H1 (cell line): Measurements from ENCODE around the gene ADGRD2. TPM values are rescaled to one million over a fixed set of nuclear protein-coding genes. Genes with fewer than 3 reads are reported as not detected.
A peak's percentile ranks its signal among the peaks of the same experiment; 100 is the strongest.

ENCODE experiments used
- CTCF ChIA-PET: fragments of 300-600 bp; sonication (Branson Sonifier 250); formaldehyde crosslinking; loops from one replicate; lab custom pipeline; 2021; ENCODE audit not compliant: partially characterized antibody; lab: Charles Lee
- POLR2A ChIA-PET: fragments of 300-600 bp; sonication (Branson Sonifier 250); formaldehyde crosslinking; loops from one replicate; lab custom pipeline; 2021; ENCODE audit warnings: inconsistent platforms; ENCODE audit not compliant: partially characterized antibody; lab: Charles Lee
- DNase-seq, 2 experiments: peaks; one replicate each; pipeline versions ENCODE4 v3.0.0 to v3.0.0-alpha.2; 2010 to 2022; ENCODE audit warnings: low spot score in 2 of 2, low read depth in 1 of 2, mixed read lengths in 1 of 2
- FAIRE-seq: peaks from 2 replicates; lab custom pipeline; 2011; peaks lifted over from hg19 to GRCh38; lab: Jason Lieb, UNC
- H2AFZ ChIP-seq: 2 replicates; pipeline ENCODE4 v1.8.1; 2012; ENCODE audit warnings: low read length, inconsistent platforms
- H2AK5ac ChIP-seq: 2 replicates; pipeline ENCODE4 v1.6.1; 2013; ENCODE audit warnings: low read depth, low read length
- H2BK120ac ChIP-seq: replicated peaks from 2 replicates; pipeline ENCODE3; 2013; ENCODE audit warnings: low read depth, low read length, inconsistent platforms
- H2BK12ac ChIP-seq: 2 replicates; pipeline ENCODE4 v1.6.1; 2013; ENCODE audit warnings: low read depth, low read length
- H2BK15ac ChIP-seq: 2 replicates; pipeline ENCODE4 v1.6.1; 2013; ENCODE audit warnings: low read length
- H2BK20ac ChIP-seq: 2 replicates; pipeline ENCODE4 v1.6.1; 2013; ENCODE audit warnings: low read length
- H2BK5ac ChIP-seq: 2 replicates; pipeline ENCODE4 v1.6.1; 2013; ENCODE audit warnings: low read depth, low read length
- H3K14ac ChIP-seq: 2 replicates; pipeline ENCODE4 v1.6.1; 2013; ENCODE audit warnings: inconsistent platforms; ENCODE audit not compliant: insufficient read length
- H3K18ac ChIP-seq: 2 replicates; pipeline ENCODE4 v1.6.1; 2013; ENCODE audit warnings: low read length; ENCODE audit errors: extremely low read depth
- H3K23ac ChIP-seq: 2 replicates; pipeline ENCODE4 v1.6.1; 2013; ENCODE audit warnings: inconsistent platforms; ENCODE audit not compliant: insufficient read length
- H3K23me2 ChIP-seq: 2 replicates; pipeline ENCODE4 v1.6.1; 2013; ENCODE audit warnings: low read depth, low read length
- H3K27ac ChIP-seq: 2 replicates; pipeline ENCODE4 v1.6.1; 2011; ENCODE audit warnings: low read depth, low read length, inconsistent platforms
- H3K27me3 ChIP-seq, 4 experiments: replicated peaks in 1 of 4; 1 replicate in 1 of 4; 2 replicates in 3 of 4; pipeline versions ENCODE4 v1.6.1 to v1.8.1; 2011 to 2013; ENCODE audit warnings: low read length in 3 of 4, mild to moderate bottlenecking in 3 of 4, inconsistent platforms in 2 of 4, mixed read lengths in 2 of 4, moderate library complexity in 1 of 4; ENCODE audit not compliant: control insufficient read depth in 3 of 4, insufficient read depth in 3 of 4; ENCODE audit errors: extremely low read depth in 1 of 4
- H3K36me3 ChIP-seq, 4 experiments: 2 replicates each; pipeline versions ENCODE4 v1.6.1 to v1.8.1; 2011 to 2013; ENCODE audit warnings: mild to moderate bottlenecking in 4 of 4, low read length in 3 of 4, moderate library complexity in 2 of 4, control low read depth in 1 of 4, inconsistent platforms in 1 of 4; ENCODE audit not compliant: insufficient read depth in 4 of 4, control insufficient read depth in 2 of 4
- H3K4ac ChIP-seq: replicated peaks from 2 replicates; pipeline ENCODE3; 2013; ENCODE audit warnings: low read length, low read depth, mixed read lengths, inconsistent platforms; ENCODE audit not compliant: insufficient read length
- H3K4me1 ChIP-seq, 4 experiments: replicated peaks in 1 of 4; 1 replicate in 1 of 4; 2 replicates in 3 of 4; pipeline versions ENCODE4 v1.6.1 to v1.8.1; 2011 to 2013; ENCODE audit warnings: low read length in 3 of 4, inconsistent platforms in 2 of 4, mixed read lengths in 1 of 4; ENCODE audit not compliant: insufficient read depth in 4 of 4, control insufficient read depth in 3 of 4
- H3K4me2 ChIP-seq, 2 experiments: 2 replicates each; pipeline versions ENCODE4 v1.6.1 to v1.8.1; 2011 to 2013; ENCODE audit warnings: low read depth in 2 of 2, low read length in 2 of 2, control low read depth in 1 of 2, inconsistent platforms in 1 of 2, mild to moderate bottlenecking in 1 of 2; ENCODE audit not compliant: insufficient read depth in 1 of 2
- H3K4me3 ChIP-seq, 4 experiments: fragments of 200-600, 300-600 bp in 1 of 4; sonication (generic), shearing (Covaris generic), sonication (Bioruptor Twin) in 1 of 4; 2 replicates each; pipeline versions ENCODE4 v1.5.1 to v1.8.1; 2011 to 2016; ENCODE audit warnings: low read length in 4 of 4, low read depth in 3 of 4, control low read depth in 2 of 4, inconsistent platforms in 2 of 4, mild to moderate bottlenecking in 2 of 4, mixed read lengths in 1 of 4, moderate library complexity in 1 of 4; ENCODE audit not compliant: insufficient read depth in 2 of 4; ENCODE audit errors: extremely low read depth in 1 of 4
- H3K56ac ChIP-seq: replicated peaks from 2 replicates; pipeline ENCODE3; 2013; ENCODE audit warnings: low read depth, mild to moderate bottlenecking, mixed read lengths, low read length, inconsistent platforms; ENCODE audit not compliant: insufficient read length
- H3K79me1 ChIP-seq: 2 replicates; pipeline ENCODE4 v1.6.1; 2013; ENCODE audit warnings: low read depth, low read length, control low read depth
- H3K79me2 ChIP-seq, 2 experiments: 2 replicates each; pipeline versions ENCODE4 v1.6.1 to v1.8.1; 2012 to 2013; ENCODE audit warnings: low read length in 2 of 2, mild to moderate bottlenecking in 2 of 2, inconsistent platforms in 1 of 2; ENCODE audit not compliant: insufficient read depth in 2 of 2, control insufficient read depth in 1 of 2
- H3K9ac ChIP-seq, 4 experiments: replicated peaks in 1 of 4; 1 replicate in 1 of 4; 2 replicates in 3 of 4; pipeline versions ENCODE4 v1.6.1 to v1.8.1; 2011 to 2013; ENCODE audit warnings: low read depth in 3 of 4, low read length in 3 of 4, control low read depth in 2 of 4, mild to moderate bottlenecking in 2 of 4, moderate library complexity in 2 of 4, inconsistent platforms in 1 of 4; ENCODE audit errors: extremely low read depth in 1 of 4
- H3K9me3 ChIP-seq, 2 experiments: 2 replicates each; pipeline versions ENCODE4 v1.6.1 to v1.8.1; 2012 to 2013; ENCODE audit warnings: mild to moderate bottlenecking in 2 of 2, moderate library complexity in 2 of 2, control low read depth in 1 of 2, inconsistent platforms in 1 of 2, low read depth in 1 of 2, low read length in 1 of 2, mixed read lengths in 1 of 2; ENCODE audit not compliant: insufficient read depth in 2 of 2
- H4K20me1 ChIP-seq, 2 experiments: replicated peaks in 1 of 2; 2 replicates each; pipeline versions ENCODE3 to v1.8.1; 2011 to 2013; ENCODE audit warnings: inconsistent platforms in 2 of 2, low read length in 2 of 2, mild to moderate bottlenecking in 1 of 2; ENCODE audit not compliant: insufficient read depth in 2 of 2, control insufficient read depth in 1 of 2
- H4K5ac ChIP-seq: 2 replicates; pipeline ENCODE4 v1.6.1; 2013; ENCODE audit warnings: low read length, low read depth, mixed read lengths, inconsistent platforms; ENCODE audit not compliant: insufficient read length
- H4K8ac ChIP-seq: 2 replicates; pipeline ENCODE4 v1.8.0; 2013; ENCODE audit warnings: mild to moderate bottlenecking, moderate library complexity, low read length, inconsistent platforms; ENCODE audit not compliant: insufficient read depth; ENCODE audit errors: extremely low read depth
- H4K91ac ChIP-seq: replicated peaks from 2 replicates; pipeline ENCODE3; 2013; ENCODE audit warnings: low read length, mixed read lengths, inconsistent platforms; ENCODE audit not compliant: insufficient read length
- EZH2 ChIP-seq: fragments of 200-600 bp; sonication (generic); IDR thresholded peaks from 2 replicates; pipeline ENCODE4 v1.7.1; 2012; ENCODE audit warnings: low read depth, mild to moderate bottlenecking, moderate library complexity, low read length, inconsistent platforms; ENCODE audit not compliant: severe bottlenecking
- POLR2A ChIP-seq, 2 experiments: IDR thresholded peaks; 1 replicate in 1 of 2; 2 replicates in 1 of 2; pipeline ENCODE4 v1.6.1; 2011; ENCODE audit warnings: low read depth in 2 of 2, low read length in 2 of 2, mild to moderate bottlenecking in 2 of 2; ENCODE audit errors: control extremely low read depth in 1 of 2
- RFX5 ChIP-seq: IDR thresholded peaks from 2 replicates; pipeline ENCODE4 v1.6.1; 2011; ENCODE audit warnings: low read depth, low read length, improper control_type of control experiment, borderline replicate concordance
- SUZ12 ChIP-seq: fragments of 200-600 bp; sonication (generic); IDR thresholded peaks from 2 replicates; pipeline ENCODE4 v1.6.1; 2012; ENCODE audit warnings: mild to moderate bottlenecking, inconsistent platforms, low read length, moderate library complexity, mixed read lengths
- WGBS, 2 experiments: shearing (Covaris generic) in 1 of 2; methylation state at CpG; one replicate each; pipeline versions ENCODE4 v1.1.6 to v1.1.7; 2013 to 2015; ENCODE audit warnings: low lambda C conversion rate in 2 of 2, mixed read lengths in 2 of 2, inconsistent platforms in 1 of 2, low coverage in 1 of 2, missing lambda C conversion rate in 1 of 2; ENCODE audit not compliant: insufficient replicate concordance in 2 of 2, insufficient coverage in 1 of 2, insufficient read length in 1 of 2; ENCODE audit errors: extremely low coverage in 1 of 2, missing lambda C conversion rate in 1 of 2; 5-methylcytosine and 5-hydroxymethylcytosine counted together
- polyA plus RNA-seq, 7 experiments: library from polyadenylated mRNA; depleted of rRNA in 3 of 7; stranded (reverse) in 5 of 7; unstranded in 2 of 7; fragments of >200 nt in 5 of 7; fragments of 200-250 nt in 2 of 7; gene quantifications; 1 replicate in 5 of 7; 2 replicates in 1 of 7; 4 replicates in 1 of 7; pipeline versions ENCODE4 v1.2.1 to v1.2.3, GENCODE V29; 2011 to 2013; ENCODE audit warnings: missing spikeins in 2 of 7, mixed read lengths in 2 of 7
- total RNA-seq: library from RNA; stranded (reverse); fragmentation: NEBNext Ultra II Directional; extraction: Animal tissue kit (Norgen Biotek cat#: 25700); gene quantifications from 2 replicates; pipeline ENCODE4 v1.2.1, GENCODE V29; 2021
- TF ChIP-seq, protein P1 (sequence below): IDR thresholded peaks from 2 replicates; pipeline ENCODE4 v1.6.1; 2011; ENCODE audit warnings: low read depth, mild to moderate bottlenecking, low read length; ENCODE audit not compliant: insufficient read depth

Gene ADGRD2
- total and polyA plus RNA-seq, 2 of the 8 experiments (the other 6 are each of a cell fraction or from before 2014, with no cell fraction given) = 0.41 to 1.4 TPM

DNA sequence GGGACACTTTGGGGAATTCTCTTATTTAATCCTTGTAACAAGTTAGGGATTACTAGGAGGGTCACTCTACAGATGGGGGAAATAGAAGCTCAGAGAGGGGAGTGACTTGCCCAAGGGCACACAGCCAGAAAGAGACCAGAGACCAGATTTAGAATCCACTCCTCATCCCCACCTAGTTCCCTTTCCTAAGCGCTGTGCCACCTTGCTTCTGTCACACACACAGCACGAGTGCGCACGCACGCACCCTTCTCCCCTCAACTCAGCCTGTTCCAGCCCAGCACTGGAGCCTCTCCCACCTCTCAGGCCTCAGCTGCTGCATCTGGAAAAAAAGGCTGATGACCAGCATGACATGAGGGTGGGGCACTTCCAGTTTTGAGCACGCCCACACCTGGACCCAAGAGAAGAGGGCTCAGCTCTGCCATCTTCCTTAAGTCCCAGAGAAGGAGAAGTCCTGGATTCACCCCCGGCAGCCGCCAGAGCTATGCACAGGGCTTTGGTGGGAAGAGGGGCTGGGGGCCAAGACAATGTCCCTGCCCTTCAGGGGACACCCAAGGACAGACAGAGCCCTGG, 38.5 kb downstream of the ADGRD2 start:
- H3K4me3 ChIP-seq = no peak overlapping the region
- no peak overlapping the region for H2BK5ac ChIP-seq
- H4K5ac ChIP-seq = no peak overlapping the region
- H3K9me3 ChIP-seq = no peaks in the 10 kb centered on the region
- no peak overlapping the region for H2BK15ac ChIP-seq
- no peaks in the 10 kb centered on the region for H3K36me3 ChIP-seq
- no peaks in the 10 kb centered on the region for H3K79me1 ChIP-seq
- CTCF ChIA-PET = interaction anchor here (1.0 to 1.4 kb wide), 4 partner anchors 9 to 78 kb away, joined by 3 to 8 read pairs (median 4); no protein-coding TSS in a partner anchor
- H2BK120ac ChIP-seq = no peak overlapping the region
- H3K27ac ChIP-seq = no peak overlapping the region
- H4K8ac ChIP-seq = no peak overlapping the region
- no peak overlapping the region for H2BK12ac ChIP-seq
- H3K79me2 ChIP-seq = no peaks in the 10 kb centered on the region
- FAIRE-seq (no peak), DNase-seq (no peak)
- no peak overlapping the region for H3K4ac ChIP-seq
- H3K14ac ChIP-seq = no peak overlapping the region
- peaks cover 0 to 7% (median 5%) of the 10 kb centered on the region in 4 experiments; a peak in 4 of 7 replicates for H3K27me3 ChIP-seq
- no peak overlapping the region for H3K4me2 ChIP-seq
- peaks cover 0 to 2% of the 10 kb centered on the region in 2 experiments for H4K20me1 ChIP-seq
- no peak overlapping the region for H3K23ac ChIP-seq
- no peak overlapping the region for H3K9ac ChIP-seq
- WGBS, 2 experiments = 79% methylated on average over 8 of the region's 8 CpGs; no CpG with 5 or more reads in 1 of the 2 experiments
- TF ChIP-seq SUZ12 (no peak), POLR2A (IDR thresholded peaks at IDR 0.05; ENCODE audit: control extremely low read depth in 1 of 2, low read depth in 2 of 2, low read length in 2 of 2) (no peak), RFX5 (no peak), EZH2 (peak; percentile 14)
- TF ChIP-seq, protein P1, sequence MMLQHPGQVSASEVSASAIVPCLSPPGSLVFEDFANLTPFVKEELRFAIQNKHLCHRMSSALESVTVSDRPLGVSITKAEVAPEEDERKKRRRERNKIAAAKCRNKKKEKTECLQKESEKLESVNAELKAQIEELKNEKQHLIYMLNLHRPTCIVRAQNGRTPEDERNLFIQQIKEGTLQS = no peak
- H2AFZ ChIP-seq = no peak overlapping the region
- no peak overlapping the region for H3K56ac ChIP-seq
- H2BK20ac ChIP-seq = 0 out of 2 replicates have a peak overlapping the region, but pooled peaks have one; percentile 72
- no peak overlapping the region; the same call in 1 of the 2 replicates for H3K18ac ChIP-seq
- peaks cover 2 to 23% (median 3%) of the 10 kb centered on the region in 4 experiments; a peak in 5 of 7 replicates for H3K4me1 ChIP-seq
- POLR2A ChIA-PET = no interaction called here
- no peaks in the 10 kb centered on the region; the same call in 1 of the 2 replicates for H3K23me2 ChIP-seq
- H2AK5ac ChIP-seq = no peak overlapping the region
- no peak overlapping the region for H4K91ac ChIP-seq
